Measurements from ENCODE around the gene ZKSCAN4. TPM values are rescaled to one million over a fixed set of nuclear protein-coding genes. Genes with fewer than 3 reads are reported as not detected.

ZKSCAN4 gene
- total RNA-seq, 2 experiments from 2014 or later: 3.5 to 3.6 TPM

- ATAC-seq: no peak
- intact Hi-C loops (cut with micrococcal nuclease): no loop called here
- H3K36me3 Mint-ChIP-seq (ENCODE audit: low read depth): peaks cover 28% of the 10 kb centered on the region
- CTCF ChIA-PET: no interaction called here
- H3K9me3 Mint-ChIP-seq: no peaks in the 10 kb centered on the region
- POLR2A ChIA-PET: interaction anchor here (1.0 kb wide), 1 partner anchor 18 kb away, joined by 4 read pairs; the partner anchor contains the start of gene ZSCAN26
- no peaks in the 10 kb centered on the region for H3K27me3 Mint-ChIP-seq
- DNase-seq: no peak
- H3K4me3 Mint-ChIP-seq: no peak overlapping the region
- no peak overlapping the region for H3K27ac Mint-ChIP-seq
- H3K4me1 Mint-ChIP-seq (ENCODE audit: low read depth): peaks cover 28% of the 10 kb centered on the region
- TF ChIP-seq, protein P1, sequence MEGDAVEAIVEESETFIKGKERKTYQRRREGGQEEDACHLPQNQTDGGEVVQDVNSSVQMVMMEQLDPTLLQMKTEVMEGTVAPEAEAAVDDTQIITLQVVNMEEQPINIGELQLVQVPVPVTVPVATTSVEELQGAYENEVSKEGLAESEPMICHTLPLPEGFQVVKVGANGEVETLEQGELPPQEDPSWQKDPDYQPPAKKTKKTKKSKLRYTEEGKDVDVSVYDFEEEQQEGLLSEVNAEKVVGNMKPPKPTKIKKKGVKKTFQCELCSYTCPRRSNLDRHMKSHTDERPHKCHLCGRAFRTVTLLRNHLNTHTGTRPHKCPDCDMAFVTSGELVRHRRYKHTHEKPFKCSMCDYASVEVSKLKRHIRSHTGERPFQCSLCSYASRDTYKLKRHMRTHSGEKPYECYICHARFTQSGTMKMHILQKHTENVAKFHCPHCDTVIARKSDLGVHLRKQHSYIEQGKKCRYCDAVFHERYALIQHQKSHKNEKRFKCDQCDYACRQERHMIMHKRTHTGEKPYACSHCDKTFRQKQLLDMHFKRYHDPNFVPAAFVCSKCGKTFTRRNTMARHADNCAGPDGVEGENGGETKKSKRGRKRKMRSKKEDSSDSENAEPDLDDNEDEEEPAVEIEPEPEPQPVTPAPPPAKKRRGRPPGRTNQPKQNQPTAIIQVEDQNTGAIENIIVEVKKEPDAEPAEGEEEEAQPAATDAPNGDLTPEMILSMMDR (IDR thresholded peaks at IDR 0.05): no peak
These were observed 3.2 kb downstream of the ZKSCAN4 start for GRCh38 chr6:28248916-28249315.

DNA sequence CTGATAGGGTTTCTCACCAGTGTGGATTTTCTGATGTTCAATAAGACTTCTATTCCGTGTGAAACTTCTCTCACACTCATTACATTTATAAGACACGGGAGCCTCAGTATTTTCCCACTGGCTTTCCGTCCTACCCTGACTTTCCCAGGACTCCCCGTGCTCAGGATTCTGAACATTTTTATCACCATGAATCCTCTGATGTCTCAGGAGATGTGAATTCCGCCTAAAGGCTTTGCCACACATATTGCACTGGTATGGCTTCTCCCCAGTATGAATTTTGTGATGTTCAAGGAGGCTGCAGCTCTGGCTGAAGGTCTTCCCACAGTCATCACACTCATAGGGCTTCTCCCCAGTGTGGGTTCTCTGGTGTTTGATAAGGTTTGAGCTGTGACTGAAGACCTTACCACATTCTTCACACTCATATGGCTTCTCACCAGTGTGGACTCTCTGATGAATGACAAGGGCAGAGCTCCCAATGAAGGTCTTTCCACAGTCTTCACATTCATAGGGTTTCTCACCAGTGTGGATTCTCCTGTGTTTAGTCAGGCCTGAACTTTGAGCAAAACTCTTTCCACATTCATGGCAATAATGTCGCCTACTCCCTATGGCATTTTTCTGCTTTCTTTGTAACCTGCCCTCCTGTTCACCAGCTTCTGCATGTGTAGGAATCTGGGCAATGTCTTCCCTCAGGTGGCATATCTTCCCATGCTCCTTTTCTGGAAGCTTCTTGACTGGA lies 6.7 kb downstream of the ZKSCAN4 start:
- ATAC-seq (no peak), DNase-seq (no peak)
- Mint-ChIP-seq H3K27me3 (no peaks in the 10 kb centered on the region), H3K4me3 (no peak overlapping the region), H3K27ac (no peak overlapping the region), H3K36me3 (ENCODE audit: low read depth) (peaks cover 29% of the 10 kb centered on the region), H3K4me1 (ENCODE audit: low read depth) (peaks cover 12% of the 10 kb centered on the region), H3K9me3 (no peaks in the 10 kb centered on the region)
- TF ChIP-seq, protein P1 (IDR thresholded peaks at IDR 0.05): no peak
- ChIA-PET CTCF (interaction anchor here (2.1 kb wide), 1 partner anchor 111 kb away, joined by 5 read pairs; no protein-coding TSS in a partner anchor), POLR2A (no interaction called here)
- intact Hi-C loops (cut with micrococcal nuclease): no loop called here

- POLR2A ChIA-PET: no interaction called here
- peaks cover 29% of the 10 kb centered on the region for H3K36me3 Mint-ChIP-seq (ENCODE audit: low read depth)
These were observed 8.1 kb downstream of the ZKSCAN4 start for GRCh38 chr6:28243946-28244345.

GRCh38 chr6:28240471-28240870 lies 11.6 kb downstream of the ZKSCAN4 start:
- peaks cover 1% of the 10 kb centered on the region for H3K9me3 Mint-ChIP-seq
- ATAC-seq (no peak), DNase-seq (no peak)
- no peak overlapping the region for H3K27ac Mint-ChIP-seq
- peaks cover 17% of the 10 kb centered on the region for H3K36me3 Mint-ChIP-seq (ENCODE audit: low read depth)
- POLR2A ChIA-PET: no interaction called here
- CTCF ChIA-PET: interaction anchor here (1.4 kb wide), 1 partner anchor 10 kb away, joined by 3 read pairs; no protein-coding TSS in a partner anchor
- intact Hi-C loops (cut with micrococcal nuclease): no loop called here
- TF ChIP-seq, protein P1 (IDR thresholded peaks at IDR 0.05): no peak
- no peaks in the 10 kb centered on the region for H3K27me3 Mint-ChIP-seq
- no peaks in the 10 kb centered on the region for H3K4me1 Mint-ChIP-seq (ENCODE audit: low read depth)
- no peak overlapping the region for H3K4me3 Mint-ChIP-seq

More at GRCh38 chr6:28243946-28244345, 8.1 kb downstream of the ZKSCAN4 start:
- no peaks in the 10 kb centered on the region for H3K27me3 Mint-ChIP-seq
- intact Hi-C loops (cut with micrococcal nuclease): no loop called here
- H3K27ac Mint-ChIP-seq: no peak overlapping the region
- H3K4me1 Mint-ChIP-seq (ENCODE audit: low read depth): no peaks in the 10 kb centered on the region
- DNase-seq (no peak), ATAC-seq (no peak)
- CTCF ChIA-PET: no interaction called here
- H3K9me3 Mint-ChIP-seq: no peaks in the 10 kb centered on the region
- no peak overlapping the region for H3K4me3 Mint-ChIP-seq
- TF ChIP-seq, protein P1 (IDR thresholded peaks at IDR 0.05): no peak

DNA sequence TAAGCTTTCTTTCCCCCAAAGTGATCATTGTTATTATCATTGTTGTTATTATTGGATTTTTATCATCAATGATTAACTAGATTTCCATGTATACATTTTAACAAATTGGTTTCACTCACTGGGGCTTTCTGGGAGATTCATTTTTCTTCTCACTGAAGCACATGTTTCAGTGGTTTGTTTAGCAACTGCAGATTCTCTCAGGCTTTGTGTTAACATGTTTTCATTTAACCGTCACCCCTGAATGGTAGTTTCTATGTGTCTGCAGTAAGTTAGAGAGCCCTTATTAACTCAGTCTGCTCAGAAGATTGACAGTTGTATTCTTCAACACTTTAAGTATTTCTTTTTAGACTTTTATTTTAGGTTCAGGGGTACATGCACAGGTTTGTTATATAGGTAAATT lies 12.4 kb downstream of the ZKSCAN4 start:
- peaks cover 1% of the 10 kb centered on the region for H3K9me3 Mint-ChIP-seq
- CTCF ChIA-PET: no interaction called here
- peaks cover 2% of the 10 kb centered on the region for H3K27me3 Mint-ChIP-seq
- POLR2A ChIA-PET: no interaction called here
- intact Hi-C loops (cut with micrococcal nuclease): no loop called here
- TF ChIP-seq, protein P1 (IDR thresholded peaks at IDR 0.05): no peak
- H3K4me1 Mint-ChIP-seq (ENCODE audit: low read depth): no peaks in the 10 kb centered on the region
- no peak overlapping the region for H3K27ac Mint-ChIP-seq
- DNase-seq (no peak), ATAC-seq (no peak)
- peaks cover 9% of the 10 kb centered on the region for H3K36me3 Mint-ChIP-seq (ENCODE audit: low read depth)
- H3K4me3 Mint-ChIP-seq: no peak overlapping the region
